Cardiac septum (tissue), 1 donor: ENCODE data around the gene CRTC3. TPM values are rescaled to one million over a fixed set of nuclear protein-coding genes. Genes with fewer than 3 reads are reported as not detected.
"Not testable (repeated sequence)": the region's sequence is repeated elsewhere in the genome, so short reads cannot be mapped to it uniquely, and the experiment has no call there.

Experiments
- DNase-seq: peaks from one replicate; pipeline ENCODE4 v3.0.0-alpha.2; 2020; ENCODE audit warnings: low spot score
- intact Hi-C: fragments of 100-400 bp; cut with DNase I; formaldehyde crosslinking; loops from one replicate; pipeline ENCODE4 v1.14.0; 2022
- total RNA-seq: library from RNA; stranded (reverse); fragmentation: NEBNext Ultra II Directional; extraction: Animal tissue kit (Norgen Biotek cat#: 25700); gene quantifications from one replicate; pipeline ENCODE4 v1.2.1, GENCODE V29; 2021
- donor health status: DM: no; HTN: no; CAD: no.

The CRTC3 gene
- total RNA-seq, 1 donor from 2014 or later = 30.4 TPM

GRCh38 chr15:90660195-90660998 lies 130.7 kb downstream of the CRTC3 start:
- intact Hi-C loops = no loop called here
- peak; percentile 86 for DNase-seq

- intact Hi-C loops, DNase-seq: not testable (repeated sequence)
Measured at GRCh38 chr15:90660999-90661330, 131.2 kb downstream of the CRTC3 start.

GRCh38 chr15:90664081-90664461 lies 134.3 kb downstream of the CRTC3 start:
- intact Hi-C loops = not testable (repeated sequence)

GRCh38 chr15:90664650-90665287 lies 135.0 kb downstream of the CRTC3 start:
- DNase-seq = peak; percentile 64
- intact Hi-C loops = no loop called here

More at GRCh38 chr15:90664081-90664461, 134.3 kb downstream of the CRTC3 start:
- DNase-seq = peak; percentile 38

- intact Hi-C loops = no loop called here
- DNase-seq = peak; percentile 83
Measured at GRCh38 chr15:90665288-90666134, 135.8 kb downstream of the CRTC3 start.

GRCh38 chr15:90666135-90666909 lies 136.6 kb downstream of the CRTC3 start:
- intact Hi-C loops = no loop called here

GRCh38 chr15:90667073-90667754 lies 137.5 kb downstream of the CRTC3 start:
- no peak for DNase-seq
- intact Hi-C loops = no loop called here

More at GRCh38 chr15:90666135-90666909, 136.6 kb downstream of the CRTC3 start:
- no peak for DNase-seq

- intact Hi-C loops, DNase-seq: not testable (repeated sequence)
Measured at GRCh38 chr15:90667755-90668345, 138.1 kb downstream of the CRTC3 start.

- DNase-seq, intact Hi-C loops: not testable (repeated sequence)
Measured at GRCh38 chr15:90670631-90671030, 140.9 kb downstream of the CRTC3 start.

- no peak for DNase-seq
Measured at GRCh38 chr15:90671216-90671615, 141.5 kb downstream of the CRTC3 start.

GRCh38 chr15:90673357-90673756 lies 143.6 kb downstream of the CRTC3 start:
- DNase-seq, intact Hi-C loops: not testable (repeated sequence)

More at GRCh38 chr15:90671216-90671615, 141.5 kb downstream of the CRTC3 start:
- intact Hi-C loops = no loop called here

- no peak for DNase-seq
- intact Hi-C loops = no loop called here
Measured at GRCh38 chr15:90674476-90674875, 144.8 kb downstream of the CRTC3 start.

- no peak for DNase-seq
- intact Hi-C loops = no loop called here
Measured at GRCh38 chr15:90675464-90675863, 145.7 kb downstream of the CRTC3 start.

- no peak for DNase-seq
- intact Hi-C loops = no loop called here
Measured at GRCh38 chr15:90677807-90678790, 148.4 kb downstream of the CRTC3 start.

GRCh38 chr15:90679959-90680358 lies 150.2 kb downstream of the CRTC3 start:
- no peak for DNase-seq
- intact Hi-C loops = no loop called here

GRCh38 chr15:90680371-90680935 lies 150.7 kb downstream of the CRTC3 start:
- intact Hi-C loops = no loop called here
- DNase-seq = no peak

GRCh38 chr15:90681056-90681455 lies 151.3 kb downstream of the CRTC3 start:
- intact Hi-C loops = no loop called here
- DNase-seq = no peak
